Measurements from ENCODE around the gene GRIN2A.

The GRIN2A gene

DNA sequence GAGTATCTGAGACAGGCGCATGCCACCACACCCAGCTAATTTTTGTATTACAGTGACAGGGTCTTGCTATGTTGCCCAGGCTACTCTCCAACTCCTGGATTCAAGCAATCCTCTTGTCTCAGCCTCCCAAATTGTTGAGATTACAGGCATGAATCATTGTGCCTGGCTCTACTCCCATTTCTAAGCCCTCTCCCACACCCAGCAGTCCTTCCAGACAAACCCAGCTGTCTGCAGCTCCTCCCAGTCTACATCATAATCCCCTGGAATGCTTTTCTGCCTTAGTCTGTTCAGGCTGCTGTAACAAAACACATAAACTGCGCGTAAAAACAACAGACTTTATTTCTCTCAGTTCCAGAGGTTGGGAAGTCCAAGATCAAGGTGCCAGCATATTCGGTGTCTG lies 144.5 kb downstream of the GRIN2A start:
- DNase-seq = peak in 1 of 58 donors; percentile 6

DNA sequence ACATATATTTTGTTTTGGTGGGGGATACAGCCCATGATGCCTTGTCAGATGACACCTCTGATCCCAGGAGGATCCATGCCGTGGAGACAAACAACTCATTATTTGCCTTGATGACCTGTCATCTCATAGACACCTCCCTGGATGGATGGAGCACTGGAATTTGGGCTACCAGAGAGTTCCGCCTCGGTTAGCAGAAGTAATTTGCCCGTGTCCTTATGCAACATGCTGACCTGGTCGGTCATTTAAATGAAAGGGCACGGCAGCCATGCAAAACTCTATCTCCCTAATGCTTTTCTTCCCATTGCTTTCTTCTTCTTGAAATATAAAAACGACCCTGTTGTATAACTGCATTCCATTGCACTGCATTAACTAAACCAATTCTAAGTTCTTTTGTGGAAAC lies 145.3 kb downstream of the GRIN2A start:
- no peak for DNase-seq

DNA sequence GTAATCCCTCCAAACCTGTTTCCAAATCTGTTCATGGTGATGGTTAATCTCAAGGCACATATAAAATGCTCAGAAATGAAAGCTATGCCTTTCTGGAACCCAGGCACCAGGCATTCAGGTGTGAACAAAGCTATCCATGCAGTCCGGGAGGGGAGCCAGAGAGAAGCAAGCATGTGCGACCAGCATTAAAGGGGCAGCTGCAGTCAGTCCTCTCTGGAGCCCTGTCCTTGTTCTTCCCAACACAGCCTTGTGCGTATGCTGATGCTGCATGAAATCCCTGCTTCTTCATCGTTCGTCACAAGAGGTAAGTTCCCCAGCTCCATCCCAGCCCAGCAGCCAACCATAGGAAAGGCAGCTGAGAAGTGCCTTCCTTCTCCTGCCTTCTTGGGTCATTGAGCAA lies 148.7 kb downstream of the GRIN2A start:
- peak in 5 of 58 donors; percentile 5 to 19 (median 11) for DNase-seq

DNA sequence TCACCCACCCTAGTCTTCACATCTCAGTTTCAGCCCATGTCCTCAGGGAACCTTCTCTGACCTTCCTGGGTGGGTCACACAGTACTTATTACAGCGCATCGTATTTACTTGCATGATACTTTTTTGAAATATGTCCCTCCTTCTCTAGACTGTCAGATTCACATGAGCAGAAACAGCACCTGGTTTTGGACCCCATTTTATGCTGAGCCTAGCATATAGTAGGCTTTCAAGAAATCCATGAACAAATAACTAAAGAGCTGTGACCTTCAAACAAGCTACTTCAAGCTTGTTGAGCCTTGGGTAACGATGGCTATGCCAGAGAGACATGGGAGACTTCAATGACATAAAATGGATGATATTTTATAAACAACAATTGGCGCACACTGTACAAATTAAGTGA lies 150.3 kb downstream of the GRIN2A start:
- DNase-seq = no peak

DNA sequence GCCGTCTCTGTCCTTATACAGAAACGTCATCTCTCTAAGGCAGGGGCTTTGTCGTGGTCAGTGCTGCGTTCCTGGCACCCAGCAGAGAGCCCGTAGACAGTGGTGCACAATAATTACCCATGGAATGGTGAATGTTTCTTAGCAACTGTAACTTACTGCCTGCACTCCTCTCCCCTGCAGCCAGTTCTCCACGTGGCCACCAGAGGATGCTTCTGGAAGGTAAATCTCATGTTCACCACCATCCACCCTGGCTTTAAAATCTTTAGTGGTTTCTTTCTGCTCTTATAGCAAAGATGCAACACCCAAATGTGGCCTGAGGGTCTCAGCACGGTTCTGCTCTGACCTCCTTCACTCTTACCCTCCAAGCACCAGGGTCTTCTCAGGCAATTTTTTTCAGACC lies 150.8 kb downstream of the GRIN2A start:
- DNase-seq = no peak

DNA sequence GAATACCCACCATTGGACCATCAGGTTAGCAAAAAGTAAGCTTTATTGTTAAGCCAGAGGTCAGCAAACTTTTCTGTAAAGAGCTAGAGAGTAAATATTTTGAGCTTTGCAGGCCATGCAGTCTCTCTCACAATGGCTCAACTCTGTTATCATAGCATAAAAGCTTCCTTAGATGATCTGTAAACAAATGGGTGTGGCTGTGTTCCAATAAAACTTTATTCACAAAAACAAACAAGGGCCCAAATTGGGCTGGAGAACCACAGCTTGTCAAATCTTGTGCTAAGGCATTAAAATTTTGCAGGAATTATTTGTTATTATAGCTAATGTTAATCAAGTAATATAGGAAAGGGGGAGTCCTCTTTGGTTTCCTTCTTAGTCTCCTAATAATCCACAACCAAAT lies 153.6 kb downstream of the GRIN2A start:
- no peak for DNase-seq

DNA sequence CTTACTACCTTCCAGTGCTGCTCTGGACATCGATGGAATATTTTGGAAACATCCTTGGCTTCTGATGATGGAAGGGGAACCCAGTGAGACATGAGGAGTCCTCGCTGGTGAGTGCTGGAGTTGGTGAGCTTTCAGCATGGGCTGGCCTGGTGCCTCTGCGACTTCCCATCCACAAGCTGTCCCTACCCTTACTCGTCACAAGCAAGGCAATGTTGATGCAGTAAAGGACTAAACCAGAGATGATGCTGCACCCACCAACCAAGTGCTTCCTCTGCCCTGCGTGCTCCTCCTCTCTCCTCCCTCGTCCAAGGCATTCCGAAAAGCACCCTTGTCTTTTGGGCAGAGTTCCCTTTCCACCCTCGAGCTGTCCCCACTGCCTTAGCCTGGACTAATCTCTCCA lies 154.7 kb downstream of the GRIN2A start:
- peak in 5 of 58 donors; percentile 13 to 39 (median 27) for DNase-seq

DNA sequence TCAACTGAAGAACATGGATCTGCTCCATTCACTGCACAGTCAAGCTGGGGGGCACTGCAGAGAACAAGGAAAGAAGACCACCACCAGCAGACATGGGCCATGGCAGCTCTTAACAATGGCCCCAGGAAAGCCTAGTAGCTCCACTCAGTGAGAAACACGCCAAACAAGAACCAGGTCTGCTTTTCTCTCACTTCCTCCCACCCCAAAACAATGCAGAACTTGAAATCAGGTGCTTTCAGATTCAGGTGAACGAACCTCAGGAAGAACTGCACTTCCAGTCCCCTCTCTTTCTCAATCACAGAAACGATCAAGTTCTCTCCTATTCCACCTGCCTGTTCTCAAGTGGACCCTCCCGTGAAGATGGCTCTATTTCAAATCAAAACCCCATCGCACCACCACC lies 155.6 kb downstream of the GRIN2A start:
- no peak for DNase-seq

DNA sequence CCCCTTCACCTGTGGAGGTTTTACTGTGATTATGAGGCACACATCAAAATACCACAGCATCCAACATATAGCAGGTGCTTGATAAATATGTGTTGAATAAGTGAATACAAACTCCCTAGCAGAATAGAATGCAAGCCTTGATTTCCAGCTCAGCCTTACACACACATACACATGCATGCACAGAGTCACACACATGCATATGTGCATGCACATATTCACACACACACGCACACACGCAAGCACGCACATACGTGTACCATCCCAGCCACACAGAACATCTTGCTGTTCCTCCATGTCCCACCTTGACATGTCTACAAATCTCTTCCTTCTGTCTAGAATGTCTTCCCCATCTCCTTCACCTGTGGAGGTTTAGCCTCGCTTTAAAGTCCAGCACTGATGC lies 160.1 kb downstream of the GRIN2A start:
- no peak for DNase-seq

DNA sequence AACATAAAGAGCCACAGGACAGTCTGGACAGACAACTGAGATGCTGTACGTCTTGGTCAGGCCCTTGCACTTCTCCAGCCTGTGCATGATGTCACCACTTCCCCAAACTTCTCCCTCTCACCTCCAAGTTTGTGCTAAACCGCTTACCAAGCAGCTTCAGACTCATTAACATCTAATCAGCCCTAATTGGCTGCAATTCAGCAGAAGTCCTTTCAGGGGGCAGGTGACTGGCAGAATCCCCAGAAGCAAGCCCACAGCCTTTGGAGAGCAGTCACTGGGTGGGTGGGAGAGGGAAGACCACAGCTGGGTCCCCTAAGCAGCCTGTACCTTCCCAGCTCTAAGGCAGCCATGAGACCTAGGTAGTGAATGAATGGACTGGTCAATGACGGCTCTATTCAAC lies 161.4 kb downstream of the GRIN2A start:
- no peak for DNase-seq

DNA sequence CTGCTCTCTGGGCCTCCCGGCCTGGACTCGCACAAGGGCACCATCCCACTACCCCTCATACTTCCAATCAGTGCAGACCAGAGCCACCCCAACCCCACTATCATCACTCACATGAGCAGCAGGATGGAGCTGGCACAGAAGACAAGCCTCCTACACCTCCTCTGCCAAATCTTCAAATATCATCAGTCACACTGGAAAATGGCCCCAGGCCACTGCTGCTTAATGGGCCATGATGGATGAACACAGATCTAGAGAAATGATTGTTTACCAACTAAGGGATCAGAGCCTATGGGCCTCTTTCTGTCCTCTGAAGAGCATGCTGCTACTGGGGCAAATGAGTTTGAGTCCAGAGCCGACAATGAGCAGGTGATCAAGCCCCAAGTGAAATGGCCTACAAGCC lies 165.5 kb downstream of the GRIN2A start:
- DNase-seq = no peak

DNA sequence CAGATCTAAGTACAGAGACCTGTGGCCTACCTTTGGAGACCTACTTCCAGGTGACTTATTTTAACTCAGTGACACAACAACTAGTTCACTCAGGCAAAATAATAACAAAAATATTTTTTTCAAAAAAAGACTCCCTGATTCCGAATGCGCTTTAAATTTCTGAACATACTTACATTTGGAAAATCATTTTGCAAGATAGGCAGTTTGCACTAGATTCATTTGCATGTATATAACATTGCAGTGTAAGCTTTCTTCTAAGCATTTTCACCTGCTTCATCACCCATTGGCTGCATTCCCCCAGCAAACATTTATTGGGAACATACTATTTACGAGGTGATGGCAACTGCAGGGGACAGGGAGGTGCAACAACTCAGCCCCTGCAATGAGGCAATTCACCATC lies 166.8 kb downstream of the GRIN2A start:
- DNase-seq = no peak

DNA sequence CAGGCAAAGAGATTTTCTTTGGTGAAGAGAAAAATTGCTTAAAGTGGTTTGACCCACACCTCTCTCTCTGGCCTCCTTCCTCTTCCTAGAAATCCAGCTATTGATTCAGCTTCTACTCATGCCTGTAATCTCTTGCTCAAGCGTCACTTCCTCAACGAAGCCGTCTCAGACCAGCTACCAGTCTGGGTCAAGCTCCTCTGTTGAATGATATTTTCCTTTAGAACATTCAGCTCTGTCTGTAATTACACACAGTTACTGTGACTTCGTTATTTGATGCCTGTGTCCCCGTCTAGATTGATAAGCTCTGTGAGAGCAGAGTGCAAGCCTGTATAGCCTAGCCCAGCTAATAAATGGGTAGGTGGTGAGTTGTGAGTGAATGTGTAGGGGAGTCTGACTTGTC lies 168.5 kb downstream of the GRIN2A start:
- no peak for DNase-seq

DNA sequence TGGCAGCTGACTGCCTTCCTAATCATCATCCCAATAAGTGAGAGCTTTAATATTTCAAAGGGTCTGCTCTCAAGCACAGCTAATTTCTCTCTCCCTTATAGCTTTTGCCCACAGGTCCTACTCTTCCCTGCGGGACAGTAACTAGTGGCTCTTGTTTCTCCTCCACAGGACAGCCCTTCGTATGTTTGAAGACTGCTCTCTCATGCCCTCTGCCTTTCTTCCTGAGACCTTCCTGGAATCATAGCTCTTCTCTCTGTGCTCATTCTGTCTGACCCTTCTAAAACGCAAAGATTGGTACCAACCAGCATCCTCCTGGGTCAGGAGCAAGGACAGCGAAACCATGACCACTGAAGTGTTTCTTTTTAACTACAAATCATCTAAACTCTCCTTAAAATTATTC lies 168.9 kb downstream of the GRIN2A start:
- DNase-seq = peak in 8 of 58 donors; percentile 3 to 60 (median 16)

DNA sequence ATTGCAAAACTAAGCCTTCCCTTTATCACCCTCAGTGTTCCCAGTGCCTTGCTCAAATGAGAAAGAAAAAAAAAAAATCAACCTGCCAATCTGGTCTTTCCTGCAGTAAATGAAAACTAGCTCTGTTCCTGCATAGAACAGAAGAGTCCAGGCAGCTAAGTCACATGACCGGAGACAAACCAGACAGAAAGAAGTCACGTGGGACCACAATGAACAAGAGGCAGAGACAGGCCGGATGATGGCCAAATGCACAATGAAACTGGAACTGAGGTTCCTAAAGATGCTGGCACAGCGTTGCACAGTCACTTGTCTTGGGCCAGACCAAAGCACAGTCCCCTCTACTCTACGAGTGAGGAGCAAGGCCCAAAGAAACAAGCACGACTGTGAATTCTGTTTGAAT lies 172.5 kb downstream of the GRIN2A start:
- DNase-seq = peak in 40 of 58 donors; percentile 8 to 80 (median 36)

DNA sequence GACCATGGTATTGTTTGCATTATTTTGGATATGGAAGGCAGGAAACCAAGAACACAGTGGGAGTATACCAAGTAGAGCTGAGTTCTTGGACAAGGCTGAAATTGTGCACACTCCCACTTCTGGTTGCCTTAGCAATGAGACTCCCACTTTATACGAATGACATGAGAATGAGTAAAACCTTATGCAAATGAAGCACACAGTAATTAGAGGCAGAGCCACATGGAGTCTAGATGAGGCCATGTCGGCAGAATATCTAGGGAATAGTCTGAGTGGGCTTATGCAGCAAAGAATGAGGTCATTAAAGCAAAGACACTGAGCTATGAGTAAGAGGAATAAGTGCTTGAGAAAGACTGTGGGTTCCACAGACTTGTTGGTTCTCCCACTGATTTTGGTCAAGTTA lies 178.7 kb downstream of the GRIN2A start:
- peak in 14 of 58 donors; percentile 5 to 67 (median 36) for DNase-seq

DNA sequence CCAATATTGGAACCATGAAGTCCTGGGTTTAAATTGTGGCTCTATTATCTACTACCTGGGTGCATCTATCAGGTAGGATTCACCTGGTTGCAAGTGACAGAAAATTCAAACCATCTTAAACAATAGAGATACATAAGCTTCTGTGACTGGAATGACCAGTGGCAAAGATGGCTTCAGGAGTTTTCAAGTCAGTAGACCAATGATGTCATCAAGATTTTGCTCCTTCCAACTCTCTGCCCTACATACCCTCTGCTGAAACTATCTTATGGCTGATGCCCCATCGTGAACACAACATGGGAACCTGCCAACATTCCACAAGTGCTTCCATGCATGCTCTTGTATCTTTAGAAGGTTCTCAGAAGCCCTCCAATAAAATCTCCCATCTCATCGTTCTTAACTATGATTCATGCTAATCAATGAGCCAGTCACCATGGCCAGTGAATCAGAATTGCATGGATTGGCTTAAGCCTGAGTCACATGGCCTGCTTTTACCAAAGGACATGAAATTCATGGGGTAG lies 180.9 kb downstream of the GRIN2A start:
- DNase-seq = no peak

DNA sequence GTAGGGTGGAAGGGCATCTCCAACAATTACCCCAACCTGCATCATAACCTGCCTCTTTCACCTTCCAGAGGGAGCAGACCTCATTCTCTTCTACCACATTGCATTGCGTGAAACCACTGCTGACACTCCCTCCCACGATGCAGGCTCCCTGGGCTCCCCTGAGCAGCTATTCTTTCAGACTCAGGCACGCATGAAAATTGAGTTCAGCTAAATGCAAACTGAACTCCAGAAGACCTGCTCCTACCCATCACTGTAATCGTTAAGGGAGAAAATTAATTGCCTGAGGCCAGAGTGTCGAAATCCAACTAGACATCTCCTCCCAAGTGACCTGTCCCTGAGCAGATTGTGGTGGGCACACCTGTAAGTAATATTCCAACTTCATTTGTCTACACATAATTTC lies 186.0 kb downstream of the GRIN2A start:
- no peak for DNase-seq

DNA sequence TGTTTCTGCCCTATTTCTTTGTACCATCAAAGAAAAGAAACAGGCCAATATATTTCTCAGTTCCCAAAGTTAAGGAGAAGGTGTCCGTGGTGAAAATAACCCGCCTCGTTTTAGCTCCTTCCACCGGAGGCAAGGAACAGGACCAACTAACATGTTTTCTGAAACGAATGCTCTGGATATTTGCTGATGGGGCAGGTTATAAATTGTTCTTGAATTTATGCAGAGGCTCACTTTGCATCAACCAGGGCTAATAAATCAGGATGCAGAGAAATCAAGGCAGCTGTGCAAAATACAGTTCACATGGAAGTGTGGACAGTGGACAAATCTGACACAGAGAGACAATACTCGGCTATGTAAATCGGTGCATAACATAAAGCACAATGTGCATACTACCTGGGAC lies 189.8 kb downstream of the GRIN2A start:
- DNase-seq = no peak

DNA sequence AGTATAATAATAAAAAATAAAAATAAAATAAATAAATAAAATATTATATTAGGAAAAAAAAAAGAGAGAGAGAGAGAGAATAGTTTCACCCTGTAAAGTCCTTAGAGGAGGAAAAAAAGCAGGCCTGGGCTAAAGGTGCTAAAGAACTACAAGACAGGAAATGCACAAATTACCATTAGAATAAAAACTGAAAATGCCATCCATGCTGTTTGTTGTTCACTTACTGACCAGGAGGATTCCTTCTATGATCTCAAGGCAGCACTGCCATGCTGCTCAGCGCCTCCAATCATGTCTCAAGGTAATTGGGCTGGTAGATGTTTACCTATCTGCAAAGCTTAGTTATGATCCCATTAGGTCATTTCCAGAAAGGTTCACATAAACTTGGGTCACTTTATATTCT lies 201.2 kb downstream of the GRIN2A start:
- DNase-seq = no peak

DNA sequence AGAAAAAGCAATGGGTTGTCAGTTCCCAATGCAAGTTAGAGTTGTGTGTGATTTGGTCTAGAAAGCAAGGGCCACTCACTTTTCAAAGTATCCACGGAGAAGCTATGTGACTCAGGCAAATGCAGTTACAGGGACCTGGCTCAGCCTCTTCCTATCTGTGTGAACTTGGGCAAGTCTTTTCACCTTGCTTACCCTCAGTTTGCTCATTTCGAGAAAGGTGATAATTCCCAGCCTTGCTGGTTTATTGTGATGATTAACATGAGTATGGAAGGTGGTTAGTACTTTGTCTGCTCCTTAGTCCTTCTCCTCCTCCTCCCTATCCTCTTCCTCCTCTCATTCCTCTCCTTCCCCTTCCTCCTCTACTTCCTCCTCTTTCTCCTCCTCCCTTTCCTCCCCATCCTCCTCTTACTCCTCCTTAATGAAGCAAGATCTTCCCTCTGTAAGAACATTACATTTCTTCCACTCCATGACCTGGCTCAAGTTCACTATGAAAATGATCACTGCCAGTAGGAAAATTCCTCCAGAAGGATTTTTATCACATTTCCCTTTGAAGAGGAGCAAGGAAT lies 204.0 kb downstream of the GRIN2A start:
- no peak for DNase-seq

DNA sequence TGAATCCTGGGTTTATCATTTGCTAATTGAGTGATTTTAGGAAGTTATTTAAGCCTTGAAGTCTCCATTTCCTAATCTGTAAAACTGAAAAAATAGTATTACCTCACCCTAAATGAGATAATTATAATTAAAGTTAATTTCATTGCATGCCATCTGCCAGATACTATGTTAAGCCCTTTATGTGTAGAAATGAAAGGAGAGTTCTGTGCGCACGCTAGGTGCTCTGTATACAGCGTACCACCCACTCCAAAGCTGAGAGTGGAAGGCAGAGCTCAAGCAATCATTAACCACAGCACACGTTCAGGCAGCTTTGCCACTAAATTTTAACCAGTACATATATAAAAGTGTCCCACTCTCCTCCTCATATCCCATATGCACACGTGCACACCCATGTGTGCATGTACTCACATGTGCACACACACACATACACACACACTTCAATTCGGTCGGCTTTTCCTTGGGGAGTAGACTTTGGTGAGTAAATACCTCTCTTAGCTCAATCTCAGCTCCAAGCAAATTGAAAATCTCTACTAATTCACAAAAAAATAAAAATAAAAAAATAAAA lies 204.8 kb downstream of the GRIN2A start:
- peak in 4 of 58 donors; percentile 4 to 15 (median 10) for DNase-seq

DNA sequence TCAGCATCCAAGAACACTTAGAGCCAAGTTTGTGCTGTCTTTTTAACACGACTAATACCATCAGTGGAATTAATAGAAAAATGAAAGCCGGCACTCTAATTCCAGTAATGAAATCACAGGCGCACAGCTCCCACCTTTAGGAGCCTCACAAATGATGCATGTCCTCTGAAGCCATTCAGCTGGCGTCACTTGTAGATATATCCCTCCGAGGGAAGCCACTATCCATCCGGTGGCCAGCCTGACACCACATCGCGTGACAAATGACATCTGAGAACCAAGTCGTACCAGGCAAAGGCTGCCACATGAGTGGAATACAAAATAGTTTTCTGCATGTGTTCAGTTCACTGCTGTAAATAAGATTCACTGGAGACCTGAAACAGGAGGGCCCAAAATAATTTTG lies 205.6 kb downstream of the GRIN2A start:
- DNase-seq = peak in 48 of 58 donors; percentile 3 to 90 (median 52)

DNA sequence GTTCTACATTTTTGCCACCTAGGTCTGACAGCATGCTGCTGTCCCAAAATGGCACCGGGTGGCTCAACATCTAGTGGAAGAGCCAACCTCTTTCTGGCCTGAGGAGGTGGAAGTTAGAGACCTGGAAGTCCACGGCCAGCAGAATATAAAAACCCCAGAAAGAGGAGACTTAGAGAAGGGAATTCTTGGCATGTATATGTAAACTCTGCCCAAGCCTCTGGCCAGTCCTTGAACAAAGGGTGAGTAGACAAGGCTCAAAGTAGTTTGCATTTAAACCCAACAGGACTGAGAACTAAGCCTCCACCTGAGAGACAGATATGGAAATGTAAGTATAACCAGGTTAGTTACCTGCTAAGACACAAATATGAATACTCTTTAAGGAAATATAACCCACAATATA lies 210.3 kb downstream of the GRIN2A start:
- DNase-seq = no peak

Data from anterior cingulate cortex (tissue), 58 donors.